H1 (cell line): ENCODE data around the gene SMIM38. TPM values are rescaled to one million over a fixed set of nuclear protein-coding genes. Genes with fewer than 3 reads are reported as not detected.
"Not testable (repeated sequence)": the region's sequence is repeated elsewhere in the genome, so short reads cannot be mapped to it uniquely, and the experiment has no call there.

Experiments
- CTCF ChIA-PET: fragments of 300-600 bp; sonication (Branson Sonifier 250); formaldehyde crosslinking; loops from one replicate; lab custom pipeline; 2021; ENCODE audit not compliant: partially characterized antibody; lab: Charles Lee
- POLR2A ChIA-PET: fragments of 300-600 bp; sonication (Branson Sonifier 250); formaldehyde crosslinking; loops from one replicate; lab custom pipeline; 2021; ENCODE audit warnings: inconsistent platforms; ENCODE audit not compliant: partially characterized antibody; lab: Charles Lee
- DNase-seq, 2 experiments: peaks; one replicate each; pipeline versions ENCODE4 v3.0.0 to v3.0.0-alpha.2; 2010 to 2022; ENCODE audit warnings: low spot score in 2 of 2, low read depth in 1 of 2, mixed read lengths in 1 of 2
- FAIRE-seq: peaks from 2 replicates; lab custom pipeline; 2011; peaks lifted over from hg19 to GRCh38; lab: Jason Lieb, UNC
- H2AFZ ChIP-seq: 2 replicates; pipeline ENCODE4 v1.8.1; 2012; ENCODE audit warnings: low read length, inconsistent platforms
- H2AK5ac ChIP-seq: 2 replicates; pipeline ENCODE4 v1.6.1; 2013; ENCODE audit warnings: low read depth, low read length
- H2BK120ac ChIP-seq: replicated peaks from 2 replicates; pipeline ENCODE3; 2013; ENCODE audit warnings: low read depth, low read length, inconsistent platforms
- H2BK12ac ChIP-seq: 2 replicates; pipeline ENCODE4 v1.6.1; 2013; ENCODE audit warnings: low read depth, low read length
- H2BK15ac ChIP-seq: 2 replicates; pipeline ENCODE4 v1.6.1; 2013; ENCODE audit warnings: low read length
- H2BK20ac ChIP-seq: 2 replicates; pipeline ENCODE4 v1.6.1; 2013; ENCODE audit warnings: low read length
- H2BK5ac ChIP-seq: 2 replicates; pipeline ENCODE4 v1.6.1; 2013; ENCODE audit warnings: low read depth, low read length
- H3K14ac ChIP-seq: 2 replicates; pipeline ENCODE4 v1.6.1; 2013; ENCODE audit warnings: inconsistent platforms; ENCODE audit not compliant: insufficient read length
- H3K18ac ChIP-seq: 2 replicates; pipeline ENCODE4 v1.6.1; 2013; ENCODE audit warnings: low read length; ENCODE audit errors: extremely low read depth
- H3K23ac ChIP-seq: 2 replicates; pipeline ENCODE4 v1.6.1; 2013; ENCODE audit warnings: inconsistent platforms; ENCODE audit not compliant: insufficient read length
- H3K23me2 ChIP-seq: 2 replicates; pipeline ENCODE4 v1.6.1; 2013; ENCODE audit warnings: low read depth, low read length
- H3K27ac ChIP-seq: 2 replicates; pipeline ENCODE4 v1.6.1; 2011; ENCODE audit warnings: low read depth, low read length, inconsistent platforms
- H3K27me3 ChIP-seq, 4 experiments: replicated peaks in 1 of 4; 1 replicate in 1 of 4; 2 replicates in 3 of 4; pipeline versions ENCODE4 v1.6.1 to v1.8.1; 2011 to 2013; ENCODE audit warnings: low read length in 3 of 4, mild to moderate bottlenecking in 3 of 4, inconsistent platforms in 2 of 4, mixed read lengths in 2 of 4, moderate library complexity in 1 of 4; ENCODE audit not compliant: control insufficient read depth in 3 of 4, insufficient read depth in 3 of 4; ENCODE audit errors: extremely low read depth in 1 of 4
- H3K36me3 ChIP-seq, 4 experiments: 2 replicates each; pipeline versions ENCODE4 v1.6.1 to v1.8.1; 2011 to 2013; ENCODE audit warnings: mild to moderate bottlenecking in 4 of 4, low read length in 3 of 4, moderate library complexity in 2 of 4, control low read depth in 1 of 4, inconsistent platforms in 1 of 4; ENCODE audit not compliant: insufficient read depth in 4 of 4, control insufficient read depth in 2 of 4
- H3K4ac ChIP-seq: replicated peaks from 2 replicates; pipeline ENCODE3; 2013; ENCODE audit warnings: low read length, low read depth, mixed read lengths, inconsistent platforms; ENCODE audit not compliant: insufficient read length
- H3K4me1 ChIP-seq, 4 experiments: replicated peaks in 1 of 4; 1 replicate in 1 of 4; 2 replicates in 3 of 4; pipeline versions ENCODE4 v1.6.1 to v1.8.1; 2011 to 2013; ENCODE audit warnings: low read length in 3 of 4, inconsistent platforms in 2 of 4, mixed read lengths in 1 of 4; ENCODE audit not compliant: insufficient read depth in 4 of 4, control insufficient read depth in 3 of 4
- H3K4me2 ChIP-seq, 2 experiments: 2 replicates each; pipeline versions ENCODE4 v1.6.1 to v1.8.1; 2011 to 2013; ENCODE audit warnings: low read depth in 2 of 2, low read length in 2 of 2, control low read depth in 1 of 2, inconsistent platforms in 1 of 2, mild to moderate bottlenecking in 1 of 2; ENCODE audit not compliant: insufficient read depth in 1 of 2
- H3K4me3 ChIP-seq, 4 experiments: fragments of 200-600, 300-600 bp in 1 of 4; sonication (generic), shearing (Covaris generic), sonication (Bioruptor Twin) in 1 of 4; 2 replicates each; pipeline versions ENCODE4 v1.5.1 to v1.8.1; 2011 to 2016; ENCODE audit warnings: low read length in 4 of 4, low read depth in 3 of 4, control low read depth in 2 of 4, inconsistent platforms in 2 of 4, mild to moderate bottlenecking in 2 of 4, mixed read lengths in 1 of 4, moderate library complexity in 1 of 4; ENCODE audit not compliant: insufficient read depth in 2 of 4; ENCODE audit errors: extremely low read depth in 1 of 4
- H3K56ac ChIP-seq: replicated peaks from 2 replicates; pipeline ENCODE3; 2013; ENCODE audit warnings: low read depth, mild to moderate bottlenecking, mixed read lengths, low read length, inconsistent platforms; ENCODE audit not compliant: insufficient read length
- H3K79me1 ChIP-seq: 2 replicates; pipeline ENCODE4 v1.6.1; 2013; ENCODE audit warnings: low read depth, low read length, control low read depth
- H3K79me2 ChIP-seq, 2 experiments: 2 replicates each; pipeline versions ENCODE4 v1.6.1 to v1.8.1; 2012 to 2013; ENCODE audit warnings: low read length in 2 of 2, mild to moderate bottlenecking in 2 of 2, inconsistent platforms in 1 of 2; ENCODE audit not compliant: insufficient read depth in 2 of 2, control insufficient read depth in 1 of 2
- H3K9ac ChIP-seq, 4 experiments: replicated peaks in 1 of 4; 1 replicate in 1 of 4; 2 replicates in 3 of 4; pipeline versions ENCODE4 v1.6.1 to v1.8.1; 2011 to 2013; ENCODE audit warnings: low read depth in 3 of 4, low read length in 3 of 4, control low read depth in 2 of 4, mild to moderate bottlenecking in 2 of 4, moderate library complexity in 2 of 4, inconsistent platforms in 1 of 4; ENCODE audit errors: extremely low read depth in 1 of 4
- H3K9me3 ChIP-seq, 2 experiments: 2 replicates each; pipeline versions ENCODE4 v1.6.1 to v1.8.1; 2012 to 2013; ENCODE audit warnings: mild to moderate bottlenecking in 2 of 2, moderate library complexity in 2 of 2, control low read depth in 1 of 2, inconsistent platforms in 1 of 2, low read depth in 1 of 2, low read length in 1 of 2, mixed read lengths in 1 of 2; ENCODE audit not compliant: insufficient read depth in 2 of 2
- H4K20me1 ChIP-seq, 2 experiments: replicated peaks in 1 of 2; 2 replicates each; pipeline versions ENCODE3 to v1.8.1; 2011 to 2013; ENCODE audit warnings: inconsistent platforms in 2 of 2, low read length in 2 of 2, mild to moderate bottlenecking in 1 of 2; ENCODE audit not compliant: insufficient read depth in 2 of 2, control insufficient read depth in 1 of 2
- H4K5ac ChIP-seq: 2 replicates; pipeline ENCODE4 v1.6.1; 2013; ENCODE audit warnings: low read length, low read depth, mixed read lengths, inconsistent platforms; ENCODE audit not compliant: insufficient read length
- H4K8ac ChIP-seq: 2 replicates; pipeline ENCODE4 v1.8.0; 2013; ENCODE audit warnings: mild to moderate bottlenecking, moderate library complexity, low read length, inconsistent platforms; ENCODE audit not compliant: insufficient read depth; ENCODE audit errors: extremely low read depth
- H4K91ac ChIP-seq: replicated peaks from 2 replicates; pipeline ENCODE3; 2013; ENCODE audit warnings: low read length, mixed read lengths, inconsistent platforms; ENCODE audit not compliant: insufficient read length
- WGBS, 2 experiments: shearing (Covaris generic) in 1 of 2; methylation state at CpG; one replicate each; pipeline versions ENCODE4 v1.1.6 to v1.1.7; 2013 to 2015; ENCODE audit warnings: low lambda C conversion rate in 2 of 2, mixed read lengths in 2 of 2, inconsistent platforms in 1 of 2, low coverage in 1 of 2, missing lambda C conversion rate in 1 of 2; ENCODE audit not compliant: insufficient replicate concordance in 2 of 2, insufficient coverage in 1 of 2, insufficient read length in 1 of 2; ENCODE audit errors: extremely low coverage in 1 of 2, missing lambda C conversion rate in 1 of 2; 5-methylcytosine and 5-hydroxymethylcytosine counted together
- polyA plus RNA-seq, 7 experiments: library from polyadenylated mRNA; depleted of rRNA in 3 of 7; stranded (reverse) in 5 of 7; unstranded in 2 of 7; fragments of >200 nt in 5 of 7; fragments of 200-250 nt in 2 of 7; gene quantifications; 1 replicate in 5 of 7; 2 replicates in 1 of 7; 4 replicates in 1 of 7; pipeline versions ENCODE4 v1.2.1 to v1.2.3, GENCODE V29; 2011 to 2013; ENCODE audit warnings: missing spikeins in 2 of 7, mixed read lengths in 2 of 7
- total RNA-seq: library from RNA; stranded (reverse); fragmentation: NEBNext Ultra II Directional; extraction: Animal tissue kit (Norgen Biotek cat#: 25700); gene quantifications from 2 replicates; pipeline ENCODE4 v1.2.1, GENCODE V29; 2021

The SMIM38 gene
- total and polyA plus RNA-seq, 2 of the 8 experiments (the other 6 are each of a cell fraction or from before 2014, with no cell fraction given) = 0.17 to 0.20 TPM

DNA sequence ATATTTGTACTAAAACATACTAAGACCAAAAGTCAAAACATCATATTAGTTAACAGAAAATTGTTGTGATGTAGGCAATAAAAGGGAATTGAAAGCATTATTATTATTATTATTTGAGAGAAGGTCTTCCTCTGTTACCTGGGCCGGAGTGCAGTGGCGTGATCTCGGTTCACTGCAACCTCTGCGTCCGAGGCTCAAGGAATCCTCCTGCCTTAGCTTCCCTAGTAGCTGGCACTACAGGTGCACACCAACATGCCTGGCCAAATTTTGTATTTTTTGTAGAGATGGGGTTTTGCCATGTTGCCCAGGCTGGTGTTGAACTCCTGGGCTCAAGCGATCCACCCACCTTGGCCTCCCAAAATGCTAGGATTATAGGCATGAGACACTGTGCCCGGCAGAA is 15.6 kb upstream of the SMIM38 start:
- H3K4me1 ChIP-seq, H3K27ac ChIP-seq, H2AFZ ChIP-seq, H4K20me1 ChIP-seq, FAIRE-seq, H2BK120ac ChIP-seq, H3K79me1 ChIP-seq, H2BK5ac ChIP-seq, H3K4me2 ChIP-seq, H3K4me3 ChIP-seq, H3K23me2 ChIP-seq, H3K79me2 ChIP-seq, H3K9ac ChIP-seq, H3K18ac ChIP-seq, H4K91ac ChIP-seq, H3K27me3 ChIP-seq, H2BK15ac ChIP-seq, H3K56ac ChIP-seq, H2BK12ac ChIP-seq, H4K8ac ChIP-seq, H3K9me3 ChIP-seq, H4K5ac ChIP-seq, DNase-seq, H3K23ac ChIP-seq, H3K36me3 ChIP-seq, H3K4ac ChIP-seq, H2BK20ac ChIP-seq, H3K14ac ChIP-seq, POLR2A ChIA-PET, H2AK5ac ChIP-seq: not testable (repeated sequence)
- 92% methylated on average over 7 of the region's 7 CpGs; no CpG with 5 or more reads in 1 of the 2 experiments for WGBS, 2 experiments
- CTCF ChIA-PET = interaction anchor here (0.9 to 1.5 kb wide), 2 partner anchors 8 to 377 kb away, joined by 3 to 9 read pairs; no protein-coding TSS in a partner anchor
